Endothelial cell of umbilical vein (primary cell): ENCODE results near the gene CASKIN2.

Source experiments
- CTCF ChIP-seq, 2 donors: IDR thresholded peaks; 1 replicate in 1 of 2; 2 replicates in 1 of 2; pipeline ENCODE4 v1.5.1; 2011; ENCODE audit warnings: low read length in 2 of 2, mild to moderate bottlenecking in 2 of 2, moderate library complexity in 2 of 2, control low read depth in 1 of 2, inconsistent platforms in 1 of 2, low read depth in 1 of 2; ENCODE audit not compliant: insufficient read depth in 1 of 2; ENCODE audit errors: extremely low read depth in 1 of 2
- POLR2A ChIP-seq: IDR thresholded peaks from 2 replicates; pipeline ENCODE4 v1.6.1; 2012; ENCODE audit warnings: low read depth, mild to moderate bottlenecking, control low read depth, low read length
- POLR2AphosphoS5 ChIP-seq: IDR thresholded peaks from 2 replicates; pipeline ENCODE4 v1.6.1; 2012; ENCODE audit warnings: low read depth, mild to moderate bottlenecking, control low read depth, low read length, moderate library complexity; ENCODE audit not compliant: insufficient read depth

GRCh38 chr17:75518201-75518600, 2.9 kb upstream of the CASKIN2 start:
- no peak for TF ChIP-seq CTCF (IDR thresholded peaks at IDR 0.05; ENCODE audit: extremely low read depth in 1 of 2, insufficient read depth in 1 of 2, low read depth in 1 of 2, low read length in 2 of 2)
- no peak for TF ChIP-seq POLR2AphosphoS5
- no peak for TF ChIP-seq POLR2A
